ENCODE results near the gene LIPT2.

Gene LIPT2

GRCh38 chr11:74464746-74465145, 28.8 kb downstream of the LIPT2 start:
- no peak for DNase-seq

DNA sequence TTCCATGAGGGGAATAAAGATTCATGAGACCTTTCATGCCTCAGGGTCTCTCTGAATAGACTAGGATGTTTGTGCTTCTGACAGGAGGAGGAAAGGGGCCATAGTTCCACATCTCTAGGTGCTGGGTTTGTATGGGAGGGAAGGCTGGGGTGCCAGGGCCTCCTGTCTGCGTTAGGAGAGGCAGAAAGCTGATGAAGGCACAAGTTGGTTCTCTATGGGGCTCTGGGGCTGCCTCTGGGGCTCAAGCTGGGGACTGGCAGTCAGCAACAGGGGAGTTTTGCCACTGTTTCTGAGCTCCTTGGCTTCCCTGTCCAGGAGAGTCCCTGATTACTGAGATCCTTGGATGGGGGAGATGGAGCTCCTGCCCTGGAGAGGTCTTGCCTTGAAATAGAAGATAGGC, 30.3 kb downstream of the LIPT2 start:
- no peak for DNase-seq

GRCh38 chr11:74462631-74463030, 30.9 kb downstream of the LIPT2 start:
- DNase-seq, result peak; percentile 38 to 53

DNA sequence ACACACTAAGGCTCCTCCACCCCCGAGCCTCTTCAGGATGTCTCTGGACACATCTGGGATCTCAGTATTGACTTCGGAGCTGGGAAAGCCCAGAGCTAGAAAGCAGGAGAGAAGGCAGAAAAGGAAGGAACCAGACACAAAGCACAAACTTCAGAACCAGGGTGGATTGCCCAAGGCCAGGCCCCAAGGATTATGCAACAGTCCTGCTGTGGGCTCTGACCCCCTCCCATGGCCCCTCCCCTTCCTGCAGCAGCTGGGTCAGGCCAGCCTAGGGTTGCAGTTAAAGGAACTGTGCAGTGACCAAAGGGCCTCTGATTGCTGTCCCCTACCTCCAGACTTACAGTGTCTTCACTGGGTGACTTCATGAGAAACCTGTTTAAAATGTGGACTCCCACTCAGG, 31.5 kb downstream of the LIPT2 start:
- peak; percentile 94 to 95 for DNase-seq

DNA sequence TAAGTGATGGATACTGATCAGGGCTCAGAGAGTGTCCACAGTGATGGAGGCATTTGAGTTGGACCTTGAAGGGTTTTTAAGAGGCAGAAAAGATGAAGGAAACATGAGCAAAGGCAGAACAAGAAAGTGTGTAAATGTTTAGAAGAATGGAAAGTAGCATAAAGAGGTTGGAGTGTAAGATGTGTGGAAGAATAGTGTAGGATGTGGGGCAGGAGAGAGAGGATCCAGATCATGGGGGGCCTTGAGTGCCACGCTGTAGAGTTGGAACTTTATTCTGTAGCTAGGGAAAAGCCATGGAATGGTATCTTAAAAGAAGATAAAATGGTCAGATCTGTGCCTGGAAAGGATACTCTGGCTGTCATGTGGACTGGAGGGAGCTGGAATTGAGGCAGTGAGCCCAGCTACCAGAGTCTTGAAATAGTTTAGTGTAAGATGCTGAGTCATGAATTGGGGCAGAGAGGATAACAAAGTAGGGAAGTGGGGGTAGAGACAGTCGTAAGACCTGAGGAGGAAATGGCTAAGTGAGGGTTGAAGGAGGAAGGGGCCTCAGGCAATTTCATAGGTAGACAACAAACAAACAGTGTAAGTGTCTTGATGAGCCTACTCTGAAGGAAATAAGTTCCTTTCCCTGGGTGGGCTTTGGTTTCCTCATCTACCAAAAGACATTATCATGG, 32.9 kb downstream of the LIPT2 start:
- peak; percentile 73 to 81 for DNase-seq

- DNase-seq, result no peak
Measured at GRCh38 chr11:74460065-74460464, 33.5 kb downstream of the LIPT2 start.

DNA sequence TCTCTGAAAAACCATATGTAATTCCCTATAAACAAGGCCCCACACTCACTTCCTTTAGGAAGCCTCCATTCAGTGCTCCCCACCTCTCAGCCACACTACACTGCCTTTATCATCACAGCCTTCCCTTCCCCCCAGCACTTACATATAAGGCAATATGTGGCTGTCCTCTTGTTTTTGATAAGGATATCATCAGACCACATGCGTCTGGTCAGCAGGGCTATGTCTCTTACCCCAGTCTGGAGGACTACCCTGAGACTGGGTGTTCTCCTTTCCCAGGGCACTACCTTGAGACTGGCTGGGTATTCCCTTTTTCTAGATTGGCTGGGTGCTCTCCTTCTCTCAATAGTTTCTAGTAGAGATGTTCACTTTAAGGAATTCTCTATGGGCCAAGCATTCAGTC, 33.9 kb downstream of the LIPT2 start:
- no peak for DNase-seq

DNA sequence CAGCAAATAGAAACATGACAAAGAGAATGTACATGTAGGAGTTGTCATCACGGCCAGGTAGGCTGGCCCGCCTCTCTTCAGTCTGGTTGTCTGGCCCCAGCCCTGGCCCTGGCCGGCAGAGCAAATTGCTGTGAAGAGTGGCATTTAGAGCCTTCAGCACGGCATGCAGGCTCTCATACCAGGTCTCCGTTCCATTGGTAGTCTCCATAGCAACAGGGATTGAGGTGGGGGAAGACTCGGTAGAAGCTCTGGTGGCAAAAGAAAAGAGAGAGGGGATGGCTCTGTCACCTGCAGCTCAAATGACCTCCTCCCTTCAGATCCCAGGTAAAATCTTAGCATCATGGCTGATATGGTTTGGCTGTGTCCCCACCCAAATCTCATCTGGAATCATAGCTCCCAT, 36.2 kb downstream of the LIPT2 start:
- DNase-seq, result no peak

GRCh38 chr11:74453373-74453975, 40.0 kb downstream of the LIPT2 start:
- peak; percentile 65 to 79 for DNase-seq

DNA sequence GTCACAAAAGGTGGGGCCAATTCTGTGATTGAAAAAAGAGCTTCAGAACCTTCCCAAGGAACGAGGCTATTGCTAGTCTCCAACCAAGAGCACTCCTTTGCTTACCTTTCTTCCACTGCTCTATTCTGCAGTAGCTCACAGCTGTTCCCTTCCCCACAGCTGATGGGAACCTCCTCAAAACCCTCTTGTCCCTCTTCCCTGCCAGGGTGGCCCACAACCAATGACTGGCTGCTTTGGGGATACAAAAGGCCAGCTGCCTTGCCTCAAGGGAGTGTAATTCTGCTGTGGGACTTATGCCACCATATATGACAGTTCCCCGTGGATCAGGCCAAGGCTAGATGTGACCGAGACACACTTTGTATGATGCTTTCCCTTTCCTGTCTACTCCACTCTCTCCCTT, 41.2 kb downstream of the LIPT2 start:
- DNase-seq, result no peak

DNA sequence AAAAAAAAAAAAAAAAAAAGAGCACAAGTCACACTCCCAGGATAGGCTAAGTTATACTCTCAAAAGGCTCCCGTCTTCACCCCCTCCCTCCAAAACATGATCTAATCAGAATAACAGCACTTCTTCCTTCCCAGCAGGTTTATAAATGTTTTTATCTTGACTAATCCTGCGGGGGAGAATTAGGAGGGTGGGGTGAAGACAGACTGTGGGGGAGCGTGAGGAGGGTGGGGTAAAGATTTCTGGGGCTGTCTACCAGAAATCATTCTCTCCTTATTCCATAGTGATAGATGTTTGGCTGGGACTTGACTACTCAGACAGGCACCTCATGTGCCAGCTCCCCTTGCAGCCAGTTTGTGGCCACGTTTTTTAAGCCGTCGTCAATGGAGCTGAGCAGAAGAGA, 43.2 kb downstream of the LIPT2 start:
- DNase-seq, result no peak

- DNase-seq, result peak; percentile 88 to 93
Measured at GRCh38 chr11:74449369-74449931, 44.1 kb downstream of the LIPT2 start.

DNA sequence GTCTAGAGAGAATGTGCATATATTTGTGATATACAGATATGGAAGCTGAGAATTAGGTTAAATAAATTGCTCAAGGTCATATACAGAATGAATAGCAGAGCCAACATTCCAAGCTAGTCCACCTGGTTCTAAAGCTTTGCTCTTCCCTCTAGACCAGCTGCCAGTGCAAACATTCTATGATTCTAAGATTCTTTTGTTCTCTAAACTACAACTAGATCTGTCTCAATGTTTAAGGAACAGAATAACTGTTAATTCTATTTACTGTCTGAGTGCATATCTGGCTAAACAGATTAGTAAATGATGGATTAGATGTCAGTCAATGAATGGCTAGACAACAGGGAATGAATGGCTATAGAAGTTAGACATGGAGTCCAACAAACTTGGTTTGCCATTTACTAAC, 45.8 kb downstream of the LIPT2 start:
- DNase-seq, result no peak

GRCh38 chr11:74446532-74446938, 47.0 kb downstream of the LIPT2 start:
- DNase-seq, result no peak

DNA sequence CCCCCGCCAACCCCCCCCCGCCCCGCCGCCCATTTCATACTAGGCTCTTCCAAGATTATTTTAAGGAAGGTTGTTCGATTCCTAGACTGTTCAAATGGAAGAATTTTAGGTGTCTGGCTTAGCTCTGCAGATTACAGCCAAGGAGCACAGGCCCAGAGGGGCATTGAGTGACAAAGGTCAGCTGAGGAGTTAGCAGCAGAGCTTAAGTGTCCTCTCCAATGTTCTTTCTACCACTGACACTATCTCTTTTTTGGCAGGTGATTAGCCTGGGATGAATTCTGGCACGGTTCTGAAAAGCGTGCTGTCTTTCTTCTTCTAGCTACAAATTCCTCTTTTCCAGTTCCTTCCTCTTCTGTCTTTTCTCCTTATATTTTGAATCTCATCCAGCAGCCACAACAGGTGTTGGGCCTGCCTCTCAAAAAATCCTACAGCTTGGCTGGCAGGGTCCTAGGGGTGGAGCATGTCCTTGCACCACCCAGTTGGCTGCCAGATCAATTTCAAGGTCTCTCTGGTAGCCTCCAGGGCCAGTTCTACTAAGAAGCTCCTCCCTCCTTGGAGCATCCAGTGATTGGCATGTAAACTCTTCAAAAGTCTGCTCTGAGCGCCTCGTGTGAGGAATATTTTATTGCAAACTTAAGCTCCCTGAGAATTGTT, 49.2 kb downstream of the LIPT2 start:
- DNase-seq, result no peak

- no peak for DNase-seq
Measured at GRCh38 chr11:74443071-74443864, 50.3 kb downstream of the LIPT2 start.

GRCh38 chr11:74442636-74443035, 50.9 kb downstream of the LIPT2 start:
- no peak for DNase-seq
